GM21423 (cell line): ENCODE measurements around the gene CDK5RAP3.
"Not testable (repeated sequence)": the region's sequence is repeated elsewhere in the genome, so short reads cannot be mapped to it uniquely, and the experiment has no call there.

Source experiments
- ATAC-seq: cut with Tn5 transposase; IDR thresholded peaks from one replicate; pipeline ENCODE4 v1.9.1; 2021; ENCODE audit warnings: mild to moderate bottlenecking, moderate library complexity; ENCODE audit not compliant: unreplicated experiment

CDK5RAP3 gene

DNA sequence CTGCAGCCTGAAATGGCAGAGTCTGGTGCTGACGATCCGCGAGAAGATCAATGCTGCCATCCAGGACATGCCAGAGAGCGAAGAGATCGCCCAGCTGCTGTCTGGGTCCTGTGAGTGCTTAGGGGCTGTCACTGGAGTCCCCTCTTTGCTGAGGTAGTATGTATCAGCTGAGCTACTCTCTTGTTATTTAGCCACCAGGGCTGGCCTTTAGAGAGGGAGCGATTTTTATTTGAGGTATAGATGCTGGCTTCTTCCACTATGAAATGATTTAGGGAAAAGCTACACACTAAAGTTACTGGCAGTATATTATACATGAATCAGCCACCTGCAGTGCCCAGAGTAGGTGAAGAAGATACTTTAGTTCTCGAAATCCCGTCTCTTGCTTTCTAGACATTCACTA lies 2.6 kb downstream of the CDK5RAP3 start:
- no peak for ATAC-seq

DNA sequence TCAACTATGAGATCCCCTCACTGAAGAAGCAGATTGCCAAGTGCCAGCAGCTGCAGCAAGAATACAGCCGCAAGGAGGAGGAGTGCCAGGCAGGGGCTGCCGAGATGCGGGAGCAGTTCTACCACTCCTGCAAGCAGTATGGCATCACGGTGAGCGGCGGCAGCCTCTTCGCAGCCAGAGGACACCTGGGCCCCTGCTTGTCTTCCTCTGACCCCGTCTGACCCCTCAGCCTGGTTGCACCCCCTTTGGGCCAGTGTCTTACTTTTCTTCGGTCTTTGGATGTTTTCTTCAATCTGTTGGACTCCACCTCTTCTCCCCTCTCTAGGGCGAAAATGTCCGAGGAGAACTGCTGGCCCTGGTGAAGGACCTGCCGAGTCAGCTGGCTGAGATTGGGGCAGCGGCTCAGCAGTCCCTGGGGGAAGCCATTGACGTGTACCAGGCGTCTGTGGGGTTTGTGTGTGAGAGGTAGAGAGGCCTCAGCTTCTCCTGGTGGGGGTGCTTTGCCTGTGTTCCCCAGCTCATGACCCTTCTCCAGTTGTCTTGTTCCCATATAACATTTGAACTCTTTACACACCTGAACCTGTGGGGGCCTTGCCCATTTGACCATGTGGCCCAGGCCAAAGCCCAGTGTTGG lies 4.4 kb downstream of the CDK5RAP3 start:
- ATAC-seq, result no peak

DNA sequence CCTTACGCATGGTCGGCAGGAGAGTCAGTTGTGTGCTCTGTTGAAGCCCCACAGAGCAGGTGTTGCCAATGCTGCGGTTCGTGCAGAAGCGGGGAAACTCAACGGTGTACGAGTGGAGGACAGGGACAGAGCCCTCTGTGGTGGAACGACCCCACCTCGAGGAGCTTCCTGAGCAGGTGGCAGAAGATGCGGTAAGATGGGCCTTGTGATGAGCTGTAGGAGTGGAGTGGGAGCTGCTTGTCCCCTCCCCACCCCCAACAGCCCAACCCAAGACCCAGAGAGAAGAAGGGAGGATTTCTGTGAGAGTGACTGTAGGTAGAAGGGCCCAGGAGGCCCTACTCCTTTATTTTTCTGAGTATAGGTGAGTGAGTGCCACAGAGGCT lies 4.9 kb downstream of the CDK5RAP3 start:
- no peak for ATAC-seq

DNA sequence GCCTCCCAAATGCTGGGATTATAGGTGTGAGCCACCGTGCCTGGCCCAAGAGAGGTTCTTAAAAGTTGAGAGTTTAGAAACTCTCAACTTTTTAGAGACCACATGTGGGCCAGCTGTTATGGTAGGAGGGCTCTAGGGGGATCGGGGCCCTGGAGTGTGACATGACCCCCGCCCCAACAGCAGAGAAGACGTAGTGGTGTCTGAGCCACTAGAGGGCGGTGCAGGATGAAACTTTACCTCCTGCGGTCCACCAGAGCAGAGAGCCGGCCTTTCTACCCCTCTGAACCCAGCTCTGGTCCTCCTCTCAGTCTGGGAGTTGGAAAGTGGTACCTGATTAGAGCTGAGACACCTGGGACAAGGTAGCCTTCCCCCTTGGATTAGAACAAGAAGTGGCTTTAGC lies 7.4 kb downstream of the CDK5RAP3 start:
- no peak for ATAC-seq

DNA sequence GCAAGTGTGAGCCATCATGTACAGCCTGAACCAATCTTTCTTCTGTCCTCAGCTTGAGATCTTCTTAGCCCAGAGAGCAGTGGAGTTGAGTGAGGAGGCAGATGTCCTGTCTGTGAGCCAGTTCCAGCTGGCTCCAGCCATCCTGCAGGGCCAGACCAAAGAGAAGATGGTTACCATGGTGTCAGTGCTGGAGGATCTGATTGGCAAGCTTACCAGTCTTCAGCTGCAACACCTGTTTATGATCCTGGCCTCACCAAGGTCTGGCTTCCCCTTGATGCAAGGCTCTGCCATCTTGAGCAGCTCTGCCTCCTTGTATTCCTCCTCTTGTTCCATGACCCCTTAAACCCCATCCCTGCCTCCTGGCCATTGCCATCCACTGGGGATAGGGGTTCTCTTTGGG lies 9.6 kb downstream of the CDK5RAP3 start:
- no peak for ATAC-seq

DNA sequence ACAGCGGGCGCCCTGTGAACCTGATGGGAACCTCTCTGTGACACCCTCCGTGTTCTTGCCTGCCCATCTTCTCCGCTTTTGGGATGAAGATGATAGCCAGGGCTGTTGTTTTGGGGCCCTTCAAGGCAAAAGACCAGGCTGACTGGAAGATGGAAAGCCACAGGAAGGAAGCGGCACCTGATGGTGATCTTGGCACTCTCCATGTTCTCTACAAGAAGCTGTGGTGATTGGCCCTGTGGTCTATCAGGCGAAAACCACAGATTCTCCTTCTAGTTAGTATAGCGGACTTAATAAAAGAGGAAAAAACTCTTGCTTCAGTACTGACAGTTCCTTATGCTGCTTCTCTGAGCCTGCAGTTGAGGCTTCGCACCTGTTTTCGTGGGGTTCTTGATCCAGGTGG lies 10.5 kb downstream of the CDK5RAP3 start:
- no peak for ATAC-seq

DNA sequence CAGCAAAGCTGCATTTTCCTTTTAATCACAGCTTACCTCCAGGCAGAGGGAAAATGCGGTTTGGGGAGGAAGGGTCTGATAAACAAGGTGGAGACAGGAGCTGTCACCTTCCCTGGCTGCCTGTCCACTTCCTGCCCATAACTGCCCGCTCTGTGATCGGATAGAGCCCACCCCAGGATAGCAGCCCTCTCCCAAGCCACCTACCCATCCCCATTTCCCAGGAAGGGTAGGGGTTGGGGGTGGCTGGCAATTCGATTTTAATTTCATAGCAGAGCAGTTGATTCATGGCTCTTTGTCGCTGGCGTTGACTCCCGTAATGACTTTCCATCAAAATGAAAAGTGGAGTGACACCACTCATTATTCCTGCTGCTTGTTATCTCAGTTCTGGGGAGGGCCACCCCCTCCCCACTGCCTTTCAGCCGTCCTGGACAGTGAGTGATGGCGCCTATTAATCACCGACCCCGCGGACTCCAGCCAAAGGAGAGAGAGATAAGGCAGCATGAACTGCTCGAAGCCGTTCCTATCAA lies 11.2 kb downstream of the CDK5RAP3 start:
- no peak for ATAC-seq

DNA sequence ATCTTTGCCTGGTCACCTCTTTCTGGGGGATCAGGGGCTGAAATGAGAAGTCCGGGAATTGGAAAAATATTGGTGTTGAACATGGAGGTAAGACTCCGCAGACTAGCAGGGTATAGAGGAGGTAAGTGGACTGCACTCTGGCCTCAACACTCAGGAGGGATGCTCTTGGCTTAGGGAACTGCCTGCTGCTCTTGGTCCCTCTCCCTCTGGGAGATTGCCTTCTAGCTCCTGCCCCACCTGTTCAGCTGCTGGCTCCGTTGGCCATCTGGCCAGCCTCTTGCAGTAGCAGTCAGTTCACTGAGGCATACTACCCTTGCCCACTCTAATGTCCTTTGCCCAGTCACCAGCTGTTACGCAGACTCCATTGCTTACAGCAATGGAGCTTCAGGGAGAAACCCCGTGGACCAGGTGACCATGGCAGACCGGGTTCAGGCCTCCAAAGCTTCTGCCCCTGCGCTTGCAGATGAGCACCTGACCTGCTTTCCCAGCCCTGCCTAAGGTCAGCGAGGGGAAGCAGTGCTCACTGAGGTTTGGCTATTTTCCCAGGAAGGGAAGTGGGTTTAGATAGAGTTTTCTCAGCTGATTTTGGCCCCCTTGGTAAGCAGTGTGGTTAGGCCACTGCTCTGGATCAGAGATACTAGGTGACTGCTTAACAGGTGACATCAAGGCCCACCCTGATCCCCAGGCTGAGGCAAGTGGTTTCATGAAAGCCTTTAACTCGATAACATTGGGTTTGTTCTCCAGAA lies 11.9 kb downstream of the CDK5RAP3 start:
- no peak for ATAC-seq

DNA sequence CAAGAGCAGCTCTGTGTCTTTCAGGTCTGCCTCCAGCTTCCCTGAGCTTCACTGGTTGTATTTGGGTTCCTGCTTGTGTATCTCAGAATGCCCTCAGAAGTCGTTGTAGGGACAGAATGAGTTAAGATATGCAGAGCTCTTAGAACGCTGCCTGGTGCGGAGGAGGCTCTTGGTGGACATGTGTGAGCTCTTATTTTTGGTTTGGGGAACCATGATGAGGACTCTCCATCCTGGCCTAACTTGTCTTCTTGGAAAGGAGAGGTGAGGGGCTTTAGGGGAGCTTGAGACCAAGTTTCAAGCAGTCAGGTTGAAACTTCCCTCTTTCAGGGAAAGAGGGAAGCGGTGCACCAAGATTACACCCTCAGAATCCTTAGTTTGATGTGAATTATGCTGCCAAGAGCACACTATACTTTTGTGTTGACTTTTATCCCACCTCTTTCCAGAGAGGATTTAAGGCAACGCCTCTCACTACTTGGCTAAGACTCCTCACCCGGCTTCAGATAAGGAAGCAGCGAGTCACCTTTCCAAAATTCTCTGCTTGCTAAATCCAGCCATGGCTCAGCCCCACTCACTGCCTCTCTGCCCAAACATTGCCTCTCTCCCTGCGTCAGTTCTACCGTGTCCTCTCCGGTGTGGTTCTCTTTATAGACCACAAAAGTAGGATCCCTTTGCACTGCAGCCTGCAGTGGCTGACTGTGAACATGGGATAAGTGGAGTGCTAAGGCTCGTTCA lies 12.7 kb downstream of the CDK5RAP3 start:
- ATAC-seq, result no peak

DNA sequence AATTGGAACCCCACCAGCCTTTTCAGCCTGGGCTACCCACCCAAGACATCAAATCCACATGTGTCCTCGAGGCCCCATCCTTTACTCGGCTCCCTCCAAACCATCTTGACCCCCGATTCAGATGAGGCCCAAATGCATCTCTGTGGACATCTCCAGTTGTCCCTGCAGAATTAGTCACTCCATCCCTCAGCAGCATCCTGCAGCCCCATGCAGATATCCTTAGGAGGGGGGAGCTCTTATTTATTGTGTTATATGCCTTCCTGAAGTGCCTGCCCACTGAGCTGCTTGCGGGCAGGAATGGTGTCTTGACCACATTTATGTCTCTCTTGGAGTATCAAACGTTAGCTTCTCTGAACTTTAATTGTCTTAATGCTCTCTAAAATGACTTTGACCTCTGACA lies 15.6 kb downstream of the CDK5RAP3 start:
- ATAC-seq, result no peak

DNA sequence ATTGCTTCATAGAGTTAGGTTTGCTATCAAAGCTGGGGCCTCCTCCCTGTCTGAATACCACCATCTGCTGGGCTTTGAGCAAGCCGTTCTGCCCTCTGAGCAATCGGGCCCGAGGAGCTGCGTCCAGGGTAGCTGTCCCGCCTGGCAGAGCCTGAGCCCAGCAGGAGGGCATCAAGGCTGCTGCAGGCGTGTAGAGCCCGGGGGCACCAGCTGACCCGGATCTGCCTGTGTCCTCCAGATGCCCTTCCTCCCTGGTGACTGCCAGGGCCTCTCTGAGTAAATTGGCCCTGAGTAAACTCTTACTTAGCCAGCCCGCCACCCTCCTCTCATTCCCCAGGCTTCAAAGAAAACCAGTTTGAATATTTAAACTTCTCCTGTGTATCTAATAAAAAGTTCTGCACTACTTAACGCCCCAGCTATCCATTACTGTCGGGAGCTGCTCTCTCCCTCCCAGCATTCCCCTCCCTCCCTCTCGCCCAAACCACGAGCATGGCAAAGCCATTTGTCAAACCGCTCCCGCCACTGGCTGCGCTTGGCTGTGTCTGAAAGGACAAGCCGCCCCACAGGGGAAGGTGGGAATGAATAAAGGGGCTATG lies 16.4 kb downstream of the CDK5RAP3 start:
- no peak for ATAC-seq

DNA sequence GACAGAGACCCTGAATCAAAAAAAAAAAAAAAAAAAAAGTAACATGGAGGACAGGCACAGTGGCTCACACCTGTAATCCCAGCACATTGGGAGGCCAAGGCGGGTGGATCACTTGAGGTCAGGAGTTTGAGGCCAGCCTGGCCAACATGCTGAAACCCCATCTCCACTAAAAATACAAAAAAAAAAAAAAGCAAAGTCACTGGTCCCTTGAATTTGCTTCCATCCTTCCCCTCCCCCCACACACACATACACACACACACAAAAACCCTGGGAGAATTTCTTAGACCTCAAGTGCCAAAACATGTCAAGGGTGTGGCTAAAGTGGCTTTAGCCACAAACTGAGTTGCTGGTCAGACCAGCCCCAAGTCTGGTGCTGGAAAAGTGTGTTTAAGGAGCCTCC lies 17.5 kb downstream of the CDK5RAP3 start:
- not testable (repeated sequence) for ATAC-seq

DNA sequence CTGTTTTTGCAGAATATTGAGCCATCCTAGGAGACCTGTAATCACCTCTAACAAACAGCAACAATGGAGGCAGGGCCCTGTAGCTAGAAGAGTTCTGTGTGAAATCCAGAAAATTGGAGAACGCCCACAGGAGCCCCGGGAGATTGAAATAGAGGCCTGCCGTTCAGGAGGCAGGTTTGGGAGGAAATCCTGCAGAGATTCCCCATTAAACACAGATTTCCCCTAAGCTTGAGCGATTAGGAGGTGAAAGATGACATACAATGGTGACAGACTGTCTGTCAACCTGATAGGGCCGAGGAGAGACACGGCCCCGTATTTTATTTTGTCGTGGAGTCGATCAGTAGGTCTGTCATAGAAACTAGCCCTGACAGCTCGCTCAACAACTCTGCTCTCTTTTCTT lies 18.2 kb downstream of the CDK5RAP3 start:
- no peak for ATAC-seq

DNA sequence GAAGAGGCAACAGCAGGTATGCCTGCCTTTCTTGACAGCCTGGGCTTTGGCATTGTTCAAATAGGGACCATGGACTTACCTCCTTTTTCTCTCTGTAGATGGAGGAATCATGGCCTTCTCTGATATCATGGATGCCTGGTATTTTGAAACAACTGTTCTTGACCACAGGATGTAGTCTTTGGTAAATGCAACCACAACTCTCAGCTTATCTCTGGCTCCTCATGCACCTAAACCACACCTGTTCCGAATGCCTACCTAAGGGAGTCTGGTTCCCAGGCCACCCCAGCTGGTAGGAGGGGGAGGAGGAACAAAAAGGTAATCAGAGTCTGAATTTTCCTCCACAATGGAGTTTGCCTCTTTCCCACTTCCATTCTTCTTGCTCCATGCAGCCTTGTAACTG lies 18.8 kb downstream of the CDK5RAP3 start:
- ATAC-seq, result no peak

DNA sequence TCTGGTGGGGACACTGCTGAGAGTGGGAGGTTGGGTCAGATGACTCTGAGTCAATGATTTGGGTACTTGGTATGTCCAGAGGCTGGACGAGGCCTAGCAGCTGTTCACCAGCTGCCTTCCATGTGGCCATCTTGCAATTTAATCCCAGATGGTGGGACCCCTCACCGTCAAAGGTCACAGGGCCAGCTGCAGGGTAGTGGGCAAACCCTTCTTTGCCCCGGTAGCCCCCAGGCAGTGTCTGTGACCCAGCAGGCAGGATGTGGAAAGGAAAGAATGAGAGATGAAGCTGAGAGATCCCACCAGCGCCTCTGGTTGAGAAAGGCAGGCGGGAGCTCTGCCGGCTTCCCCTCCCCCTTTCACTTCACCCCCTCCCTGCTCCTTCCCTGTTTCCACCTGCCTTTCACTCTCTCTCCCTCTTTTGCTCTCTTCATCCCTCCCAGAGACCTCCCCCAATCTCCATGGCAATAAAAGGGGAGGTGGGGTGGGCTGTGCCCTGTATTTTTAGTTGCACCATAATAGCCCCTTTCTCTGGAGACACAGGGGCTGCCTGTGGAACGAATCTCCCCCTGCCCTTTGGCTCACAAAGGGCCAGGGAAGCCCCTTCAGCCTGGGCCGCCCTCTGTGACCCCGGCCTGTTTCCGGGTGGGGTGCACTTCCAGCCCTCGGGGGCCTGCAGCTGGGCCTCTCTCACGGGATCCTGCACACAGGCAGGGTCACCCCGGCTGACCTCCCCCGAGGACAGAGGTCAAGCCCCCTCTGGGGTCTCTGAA lies 20.2 kb downstream of the CDK5RAP3 start:
- no peak for ATAC-seq

DNA sequence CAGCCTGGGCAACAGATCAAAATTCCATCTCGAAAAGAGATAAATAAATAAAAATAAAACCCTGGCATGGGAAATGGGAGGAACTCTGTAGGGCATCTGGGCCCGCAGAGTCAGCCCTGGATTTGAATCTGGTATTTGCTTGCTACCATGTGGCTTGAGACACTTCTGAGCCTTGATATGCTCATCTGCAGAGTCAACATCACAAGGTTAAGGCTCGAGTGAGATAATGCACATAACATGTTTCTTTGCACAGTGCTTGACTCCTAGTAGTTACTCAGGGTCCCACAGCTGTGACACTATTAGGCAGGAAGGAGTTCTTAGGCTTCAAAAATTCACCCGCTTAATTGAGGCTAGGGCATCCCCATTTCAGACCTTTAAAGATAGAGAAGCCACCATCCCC lies 21.3 kb downstream of the CDK5RAP3 start:
- ATAC-seq, result no peak

DNA sequence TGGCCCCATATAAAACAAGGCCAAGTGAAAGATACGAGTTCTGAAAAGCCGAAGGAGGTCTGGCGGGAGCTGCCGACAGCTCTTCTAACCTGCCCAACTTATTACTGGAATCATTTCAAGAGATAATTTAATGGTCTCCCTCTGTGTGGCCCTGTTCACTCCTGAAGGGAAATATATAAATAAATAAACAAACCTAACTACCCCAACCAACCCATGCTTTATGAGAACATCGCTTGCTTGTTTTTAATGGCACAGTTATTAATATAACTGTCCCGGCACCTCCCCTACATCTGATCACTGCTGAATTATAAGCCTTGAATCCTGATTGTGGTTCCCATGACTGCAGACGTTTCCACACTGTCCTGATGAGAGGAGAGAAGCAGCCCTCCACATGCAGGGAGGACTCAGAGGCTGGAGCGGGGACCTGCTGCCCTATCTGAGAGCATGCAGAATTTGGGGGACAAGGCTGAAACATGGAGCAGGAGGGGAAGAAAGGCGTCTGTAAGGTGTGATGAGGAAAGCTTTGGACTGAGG lies 22.2 kb downstream of the CDK5RAP3 start:
- no peak for ATAC-seq

DNA sequence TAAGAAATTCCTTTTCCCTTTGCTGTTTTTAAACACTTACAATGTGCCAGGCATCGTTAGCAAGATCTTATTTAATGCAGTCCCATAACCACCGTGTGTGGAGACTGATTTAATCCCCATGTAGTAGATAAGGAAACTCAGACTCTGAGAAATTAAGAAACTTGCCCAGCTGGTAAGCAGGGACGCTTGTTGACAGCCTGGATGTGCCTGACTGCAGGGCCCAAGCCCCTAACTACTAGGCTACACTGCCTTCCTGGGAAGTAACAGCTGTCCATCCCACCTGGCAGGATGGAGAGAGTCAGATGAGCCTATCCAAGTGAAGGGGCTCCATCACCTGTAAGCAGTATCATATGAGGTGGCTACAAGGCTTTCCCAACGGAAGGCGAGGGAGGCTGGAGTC lies 23.1 kb downstream of the CDK5RAP3 start:
- ATAC-seq, result no peak

DNA sequence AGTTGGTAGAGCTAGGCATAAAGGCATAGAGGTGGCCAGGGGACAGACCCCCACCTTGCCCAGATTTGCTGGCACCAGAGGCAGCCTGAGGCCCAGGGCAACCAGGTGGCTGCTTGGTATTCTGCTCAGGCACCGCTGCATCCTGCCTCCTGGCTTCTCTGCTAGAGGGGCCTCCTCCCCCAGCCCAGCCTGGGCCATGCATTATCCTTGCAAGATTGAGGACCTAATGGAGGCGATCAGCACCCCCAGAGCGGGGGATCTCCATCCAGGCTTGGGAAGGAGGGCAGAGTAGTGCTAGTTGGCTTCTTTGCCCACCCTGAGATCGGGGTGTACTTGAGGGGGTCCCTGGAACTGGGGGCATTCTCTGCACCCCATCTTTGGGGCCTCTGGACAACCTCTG lies 23.8 kb downstream of the CDK5RAP3 start:
- ATAC-seq, result no peak

DNA sequence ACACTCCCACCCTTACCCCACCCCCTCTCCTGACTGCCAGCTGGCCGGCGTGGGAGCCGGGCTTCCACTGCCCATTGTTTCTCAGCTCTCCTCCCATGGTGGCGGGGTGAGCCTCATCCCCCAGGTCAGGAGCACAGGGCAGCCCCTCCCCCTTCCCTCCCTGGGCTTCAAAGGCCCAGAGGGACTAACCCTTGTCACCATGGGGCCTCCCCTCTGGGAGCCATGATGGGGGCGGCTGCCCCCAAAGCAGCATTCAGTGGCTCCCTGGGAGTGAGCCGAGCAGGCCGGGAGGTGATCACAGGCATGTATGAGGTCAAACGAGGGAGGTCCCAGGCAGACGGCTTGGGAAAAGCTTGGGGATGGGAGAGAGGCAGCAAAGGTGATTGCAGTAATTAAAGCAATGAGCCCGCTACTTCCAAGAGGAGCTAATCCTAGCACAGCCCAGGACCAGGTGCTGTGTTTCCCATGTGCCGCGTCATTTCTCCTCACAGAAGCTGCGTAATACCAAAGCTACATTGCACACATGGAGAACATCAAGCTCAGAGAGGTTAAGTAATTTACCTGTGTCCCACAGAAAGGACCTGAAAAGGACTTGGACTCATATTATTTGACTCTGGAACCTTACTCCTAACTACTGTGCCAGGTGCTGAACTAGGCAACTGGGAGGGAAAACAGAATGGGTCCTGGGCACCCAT lies 24.5 kb downstream of the CDK5RAP3 start:
- no peak for ATAC-seq
